CD4-positive, CD25-positive, alpha-beta regulatory T cell (primary cell): ENCODE data around the gene SKAP2. TPM values are rescaled to one million over a fixed set of nuclear protein-coding genes. Genes with fewer than 3 reads are reported as not detected.

Experiments
- ATAC-seq, 2 donors: fragments of 150-1000 bp; cut with Tn5 transposase; one replicate each; pipeline ENCODE4 v1.10.0; 2021; ENCODE audit warnings: low read depth in 2 of 2, moderate number of reproducible peaks in 2 of 2, moderate library complexity in 1 of 2
- DNase-seq, 3 donors: peaks; one replicate each; pipeline versions ENCODE4 v3.0.0 to v3.0.0-alpha.2; 2012 to 2022; ENCODE audit warnings: mixed read lengths in 1 of 3
- H3K27ac ChIP-seq: one replicate; pipeline ENCODE4 v1.7.0; 2013; ENCODE audit warnings: mild to moderate bottlenecking, low read length; ENCODE audit not compliant: insufficient read depth, poor library complexity, severe bottlenecking
- H3K27me3 ChIP-seq: one replicate; pipeline ENCODE4 v1.7.0; 2013; ENCODE audit warnings: low read length; ENCODE audit not compliant: control insufficient read depth, insufficient read depth
- H3K36me3 ChIP-seq: one replicate; pipeline ENCODE4 v1.7.0; 2013; ENCODE audit warnings: mild to moderate bottlenecking, low read length, moderate library complexity; ENCODE audit not compliant: control insufficient read depth, insufficient read depth
- H3K4me1 ChIP-seq: 2 replicates; pipeline ENCODE4 v1.7.0; 2013; ENCODE audit warnings: mild to moderate bottlenecking, low read length; ENCODE audit not compliant: insufficient read depth, control insufficient read depth, poor library complexity, severe bottlenecking
- H3K4me3 ChIP-seq: one replicate; pipeline ENCODE4 v1.7.0; 2013; ENCODE audit warnings: low read depth, mild to moderate bottlenecking, low read length, moderate library complexity
- H3K9me3 ChIP-seq, 2 experiments: 1 replicate in 1 of 2; 2 replicates in 1 of 2; pipeline ENCODE4 v1.7.0; 2013; ENCODE audit warnings: low read length in 2 of 2, mild to moderate bottlenecking in 1 of 2, moderate library complexity in 1 of 2; ENCODE audit not compliant: control insufficient read depth in 2 of 2
- H3K27ac Mint-ChIP-seq, 3 donors: one replicate each; pipeline ENCODE4 v1.8.0; 2020 to 2022; ENCODE audit warnings: mild to moderate bottlenecking in 3 of 3, mixed read lengths in 3 of 3, moderate library complexity in 2 of 3
- H3K27me3 Mint-ChIP-seq: one replicate; pipeline ENCODE4 v1.8.0; 2022; ENCODE audit warnings: mild to moderate bottlenecking, mixed read lengths
- H3K36me3 Mint-ChIP-seq: one replicate; pipeline ENCODE4 v1.8.0; 2020; ENCODE audit warnings: mixed read lengths
- H3K4me1 Mint-ChIP-seq, 4 donors: one replicate each; pipeline ENCODE4 v1.8.0; 2020 to 2022; ENCODE audit warnings: mixed read lengths in 4 of 4, mild to moderate bottlenecking in 1 of 4
- H3K4me3 Mint-ChIP-seq, 4 donors: one replicate each; pipeline ENCODE4 v1.8.0; 2020 to 2022; ENCODE audit warnings: mild to moderate bottlenecking in 4 of 4, mixed read lengths in 4 of 4, moderate library complexity in 3 of 4
- H3K9me3 Mint-ChIP-seq, 7 donors: one replicate each; pipeline ENCODE4 v1.8.0; 2020 to 2022; ENCODE audit warnings: mixed read lengths in 7 of 7, mild to moderate bottlenecking in 3 of 7, moderate library complexity in 2 of 7
- polyA plus RNA-seq, 4 donors: library from polyadenylated mRNA; unstranded; fragments of 300-500 nt; fragmentation: Illumina TruSeq; gene quantifications; one replicate each; pipeline ENCODE4 v1.2.3, GENCODE V29; 2021
- total RNA-seq: library from RNA; stranded (reverse); gene quantifications from one replicate; pipeline ENCODE4 v1.2.3, GENCODE V29; 2022

Gene SKAP2
- total and polyA plus RNA-seq, 5 donors from 2014 or later: 20.6 to 47.2 (median 28.8) TPM

DNA sequence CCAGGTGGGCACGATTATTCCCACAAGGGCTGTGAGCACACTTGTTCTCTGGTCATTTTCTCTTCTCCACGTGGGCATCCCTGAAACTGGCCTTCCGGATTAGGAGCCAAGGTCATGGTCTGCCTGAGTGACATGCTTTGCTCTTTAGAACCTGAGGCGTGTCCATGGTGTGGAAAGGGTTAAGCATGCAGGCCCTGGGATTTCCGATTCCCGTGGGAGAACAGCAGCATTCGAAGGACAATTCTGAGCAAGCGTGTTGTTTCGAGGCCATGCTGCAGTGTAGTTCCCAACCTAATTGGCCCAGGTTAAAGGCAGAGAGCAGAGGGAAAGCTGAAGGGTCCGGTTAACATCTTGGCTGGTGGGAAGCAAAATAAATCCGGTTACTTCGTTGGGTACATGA, 245.9 kb downstream of the SKAP2 start:
- Histone ChIP-seq H3K4me1 (no peaks in the 10 kb centered on the region), H3K27ac (no peak overlapping the region), H3K4me3 (no peak overlapping the region), H3K9me3 (no peaks in the 10 kb centered on the region), H3K27me3 (no peaks in the 10 kb centered on the region), H3K36me3 (no peaks in the 10 kb centered on the region)
- no peak for DNase-seq
- peaks cover 0 to 2% (median 0%) of the 10 kb centered on the region in 7 donors for H3K9me3 Mint-ChIP-seq
- no peaks in the 10 kb centered on the region for H3K36me3 Mint-ChIP-seq
- H3K27me3 Mint-ChIP-seq: no peaks in the 10 kb centered on the region
- no peak for ATAC-seq
- H3K27ac Mint-ChIP-seq: no peak overlapping the region
- no peaks in the 10 kb centered on the region for H3K4me1 Mint-ChIP-seq
- H3K4me3 Mint-ChIP-seq: no peak overlapping the region

Other genes starting within 250 kb of the SKAP2 start
- 1.4 TPM for gene HOXA1, start 231.4 kb upstream of the SKAP2 start, total RNA-seq
- gene HOXA1, start 231.4 kb upstream of the SKAP2 start, polyA plus RNA-seq: 1 to 10 TPM in 1 of 4 donors, under 1 TPM in 3; 0.49 to 1.1 (median 0.68) TPM
- gene HOXA2, start 238.1 kb upstream of the SKAP2 start, total RNA-seq: not detected
- gene HOXA2, start 238.1 kb upstream of the SKAP2 start, polyA plus RNA-seq: under 1 TPM in 2 of 4 donors, not detected in 2; 0.11 to 0.31 TPM